GM21360 (cell line): ENCODE measurements around the gene PIK3R5.
A peak's percentile ranks its signal among the peaks of the same experiment; 100 is the strongest.

ENCODE experiments used
- ATAC-seq: cut with Tn5 transposase; IDR thresholded peaks from one replicate; pipeline ENCODE4 v1.9.1; 2021; ENCODE audit warnings: mild to moderate bottlenecking, moderate library complexity; ENCODE audit not compliant: unreplicated experiment

The PIK3R5 gene

GRCh38 chr17:8925141-8925540 lies 40.4 kb downstream of the PIK3R5 start:
- no peak for ATAC-seq

DNA sequence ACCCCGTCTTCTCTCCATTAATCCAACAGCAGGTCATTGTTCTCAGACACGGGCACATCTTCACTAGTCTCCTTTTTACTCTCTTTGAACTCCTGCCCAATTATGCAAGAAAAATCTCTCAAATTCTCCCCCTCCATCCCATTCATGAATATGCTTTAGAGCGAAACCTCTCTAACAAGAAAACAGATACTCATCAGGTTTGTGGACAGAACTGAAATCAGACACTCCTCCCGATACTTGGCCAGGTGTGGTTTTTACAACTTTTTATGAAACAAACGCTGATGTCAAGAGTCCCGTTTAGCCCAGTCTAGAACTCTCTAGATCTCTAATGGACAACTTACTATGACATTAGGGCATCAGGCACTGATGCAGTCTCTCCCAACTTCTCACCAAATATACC lies 40.9 kb downstream of the PIK3R5 start:
- peak; percentile 64 for ATAC-seq

GRCh38 chr17:8923762-8924161 lies 41.7 kb downstream of the PIK3R5 start:
- ATAC-seq = no peak

- ATAC-seq = no peak
These were observed 42.6 kb downstream of the PIK3R5 start for GRCh38 chr17:8922928-8923327.

- ATAC-seq = no peak
These were observed 43.1 kb downstream of the PIK3R5 start for GRCh38 chr17:8922451-8922850.

DNA sequence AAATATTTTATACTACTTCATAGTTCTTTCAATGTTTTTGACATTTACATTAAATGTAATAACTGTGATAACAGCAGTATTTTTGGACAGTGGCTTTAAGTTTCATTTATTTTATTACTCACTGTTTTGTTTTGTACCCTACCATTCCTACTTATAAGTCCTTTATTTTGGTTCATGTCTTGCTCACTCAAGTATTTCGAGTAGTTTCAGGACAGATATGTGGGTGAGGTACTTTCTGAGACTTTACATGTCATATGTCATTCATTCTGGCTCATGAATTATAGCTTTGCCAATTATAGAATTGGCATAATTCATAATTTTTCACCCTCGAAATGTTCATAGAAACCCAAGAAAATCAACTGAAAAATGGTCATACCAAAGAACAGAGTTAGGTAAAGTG lies 44.4 kb downstream of the PIK3R5 start:
- ATAC-seq = no peak

DNA sequence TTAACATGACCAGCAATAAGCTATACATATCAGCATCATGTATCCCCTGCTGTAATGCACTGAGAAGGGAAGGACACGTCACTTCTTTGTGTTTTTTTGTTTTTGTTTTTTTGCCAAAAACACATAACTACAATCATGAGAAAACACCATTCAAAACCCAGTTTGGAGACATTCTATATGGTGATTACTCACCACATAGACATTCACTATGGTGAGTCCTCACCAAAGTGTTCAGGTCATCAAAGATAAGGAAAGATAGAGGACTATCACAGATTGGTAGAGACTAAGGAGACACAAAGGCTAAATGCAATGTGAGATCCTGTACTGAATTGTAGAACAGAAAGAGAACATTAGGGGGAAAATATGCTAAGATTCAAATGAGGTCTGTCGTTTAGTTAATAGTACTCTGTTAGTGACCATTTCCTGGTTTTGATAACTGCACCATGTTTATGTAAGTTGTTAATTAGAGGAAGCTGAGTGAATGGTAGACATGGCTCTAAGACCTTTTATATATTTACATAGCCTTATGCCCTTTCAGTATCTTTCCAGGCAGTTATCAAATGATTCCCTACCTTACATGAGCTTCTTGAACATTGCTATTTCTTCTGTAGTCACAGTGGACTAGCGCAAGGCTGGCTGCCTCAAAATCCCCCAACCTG lies 46.6 kb downstream of the PIK3R5 start:
- no peak for ATAC-seq

- ATAC-seq = no peak
These were observed 49.0 kb downstream of the PIK3R5 start for GRCh38 chr17:8916466-8916865.

DNA sequence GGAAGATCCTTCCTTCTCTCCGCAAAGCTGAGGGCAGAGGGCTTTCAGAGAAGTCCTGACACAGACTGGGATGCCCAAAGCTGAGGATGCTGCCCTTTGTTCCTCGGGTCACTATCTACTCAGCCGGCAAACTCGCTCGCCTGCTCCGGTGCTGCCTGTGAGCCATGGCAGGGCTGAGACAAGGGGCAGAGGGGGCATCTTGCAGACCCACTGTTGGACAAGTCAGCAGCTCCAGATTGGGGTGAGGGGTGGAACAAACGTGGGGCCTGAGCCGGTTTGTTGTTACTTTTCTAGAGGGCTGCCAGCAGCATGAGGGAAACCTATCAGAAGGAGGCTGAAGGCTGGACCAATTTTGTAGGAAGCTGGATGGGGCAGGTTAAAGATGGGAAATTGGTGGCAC lies 51.0 kb downstream of the PIK3R5 start:
- no peak for ATAC-seq

DNA sequence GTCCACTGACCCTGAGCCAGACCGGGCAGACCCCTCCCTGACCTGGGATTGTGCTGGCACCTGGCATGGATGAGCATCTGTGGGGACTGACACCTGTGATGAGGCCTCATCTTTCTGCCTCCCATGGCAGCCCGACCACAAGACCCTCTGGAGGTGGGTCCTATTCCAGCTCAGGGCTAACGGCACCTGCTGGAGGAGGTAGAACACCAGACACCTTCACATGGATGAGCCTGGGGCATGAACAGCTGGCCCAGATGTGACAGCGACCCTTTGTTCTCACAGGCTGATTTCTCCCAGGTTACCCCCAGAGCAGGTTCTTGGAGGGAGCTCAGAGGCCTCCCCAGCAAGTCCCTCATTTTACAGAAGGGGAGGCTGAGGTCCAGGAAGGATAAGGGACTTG lies 51.6 kb downstream of the PIK3R5 start:
- no peak for ATAC-seq

DNA sequence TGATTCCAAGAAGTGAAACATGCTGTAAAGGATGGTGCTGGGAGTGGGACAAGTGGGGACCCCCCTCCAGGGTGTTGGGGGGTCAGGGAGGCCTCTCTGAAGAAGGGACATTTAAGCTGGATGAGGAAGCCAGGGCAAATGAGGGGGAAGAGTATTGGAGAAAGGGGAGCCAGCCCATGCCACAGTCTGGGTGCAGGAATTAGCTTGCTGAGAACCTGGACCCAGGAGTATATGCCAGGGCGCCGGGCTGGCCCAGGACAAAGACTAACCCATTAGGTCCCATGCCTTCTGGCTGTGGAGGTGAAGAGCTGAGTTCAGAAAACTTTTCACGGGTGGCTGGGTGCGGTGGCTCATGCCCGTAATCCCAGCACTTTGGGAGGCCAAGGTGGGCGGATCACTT lies 52.4 kb downstream of the PIK3R5 start:
- no peak for ATAC-seq

DNA sequence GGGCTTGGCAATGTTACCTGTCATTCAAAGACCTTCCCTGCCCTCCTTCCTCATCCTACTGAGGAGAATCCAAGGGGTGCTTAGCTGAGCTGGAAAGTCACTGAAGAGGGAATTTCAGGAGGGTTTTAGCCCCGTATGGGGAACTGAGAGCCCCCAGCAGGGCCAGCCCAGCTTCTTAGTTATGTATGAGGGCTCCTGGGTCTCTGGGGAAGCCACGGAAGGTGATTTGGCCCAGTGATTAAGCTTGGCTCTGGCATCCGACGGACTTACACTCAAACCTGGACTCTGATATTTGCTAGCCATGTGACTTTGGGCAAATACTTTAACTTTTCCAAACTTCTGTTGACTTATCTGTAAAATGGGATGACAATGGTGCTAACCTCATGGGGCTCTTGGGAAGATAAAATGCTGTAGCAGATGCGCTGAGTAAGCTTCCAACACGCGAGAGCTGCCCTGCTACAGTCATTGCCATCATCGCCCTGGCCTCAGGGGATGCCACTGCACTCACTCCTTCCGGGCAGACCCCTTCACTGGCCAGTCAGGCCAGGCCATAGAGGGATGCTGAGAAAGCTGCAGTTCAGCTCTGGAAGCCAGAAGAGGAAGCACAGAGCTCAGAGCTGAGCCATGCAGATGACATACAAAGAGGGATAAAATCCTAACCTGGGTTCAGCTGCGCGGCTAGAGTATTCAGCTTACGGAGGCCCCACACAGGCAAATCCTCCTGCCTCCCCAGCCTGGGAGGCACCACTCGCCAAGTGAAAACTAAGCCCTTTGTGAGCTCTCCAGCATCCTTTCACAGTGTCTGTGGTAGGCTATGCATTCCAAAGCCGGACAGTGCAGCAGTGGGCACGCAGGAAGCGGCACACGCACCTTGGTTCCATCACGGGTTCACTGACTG lies 53.2 kb downstream of the PIK3R5 start:
- no peak for ATAC-seq

DNA sequence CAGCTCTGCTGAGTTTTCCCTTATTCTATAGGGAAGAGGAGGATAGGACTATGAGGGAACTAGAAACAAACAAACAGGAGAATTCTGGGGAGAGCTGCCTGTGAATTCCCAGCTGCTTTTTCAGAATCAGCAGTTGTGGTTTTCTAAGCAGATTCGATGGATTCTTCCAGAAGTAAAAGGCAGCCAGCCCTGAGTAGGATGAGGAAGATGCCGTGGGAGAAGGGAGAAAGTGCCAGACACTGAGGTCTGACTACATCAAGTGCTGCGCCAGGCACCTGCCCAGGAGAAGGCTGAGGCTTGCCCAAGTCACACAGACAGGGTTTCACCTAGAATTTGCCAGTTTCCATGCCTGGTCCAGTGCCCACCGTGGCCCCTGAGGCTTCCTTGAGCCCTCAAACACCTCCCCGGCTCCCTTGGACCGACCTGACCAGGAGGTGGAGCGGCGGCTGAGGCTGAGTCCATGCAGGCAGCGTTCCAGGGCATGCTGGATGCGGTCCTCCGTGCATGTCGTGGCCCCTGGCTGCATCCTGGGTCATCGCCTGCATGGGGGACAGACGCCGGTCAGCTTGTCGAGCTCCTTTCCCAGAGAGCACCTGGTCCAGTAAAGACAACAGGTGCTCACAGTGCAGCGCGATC lies 54.4 kb downstream of the PIK3R5 start:
- no peak for ATAC-seq

GRCh38 chr17:8909586-8910270 lies 55.8 kb downstream of the PIK3R5 start:
- no peak for ATAC-seq

DNA sequence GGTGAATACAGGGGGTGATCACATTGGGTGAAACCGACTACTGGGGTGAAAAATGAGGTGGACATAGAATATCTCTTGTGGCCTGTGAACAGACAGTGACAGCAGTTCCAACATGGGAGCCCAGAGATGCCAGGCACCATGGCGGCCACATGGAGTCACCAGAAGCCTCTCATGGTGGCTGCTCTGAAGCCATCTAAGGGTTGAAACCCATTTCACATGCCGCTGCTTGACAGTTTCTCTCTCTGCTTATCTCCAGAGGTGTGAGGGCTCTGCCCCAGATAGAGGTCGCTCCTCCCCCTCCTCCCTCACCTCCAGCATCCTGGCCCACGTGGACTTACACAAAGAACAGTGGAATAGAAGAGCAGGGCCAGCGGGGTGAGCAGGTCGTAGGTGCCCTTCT lies 60.2 kb downstream of the PIK3R5 start:
- no peak for ATAC-seq

GRCh38 chr17:8904686-8905085 lies 60.8 kb downstream of the PIK3R5 start:
- no peak for ATAC-seq

DNA sequence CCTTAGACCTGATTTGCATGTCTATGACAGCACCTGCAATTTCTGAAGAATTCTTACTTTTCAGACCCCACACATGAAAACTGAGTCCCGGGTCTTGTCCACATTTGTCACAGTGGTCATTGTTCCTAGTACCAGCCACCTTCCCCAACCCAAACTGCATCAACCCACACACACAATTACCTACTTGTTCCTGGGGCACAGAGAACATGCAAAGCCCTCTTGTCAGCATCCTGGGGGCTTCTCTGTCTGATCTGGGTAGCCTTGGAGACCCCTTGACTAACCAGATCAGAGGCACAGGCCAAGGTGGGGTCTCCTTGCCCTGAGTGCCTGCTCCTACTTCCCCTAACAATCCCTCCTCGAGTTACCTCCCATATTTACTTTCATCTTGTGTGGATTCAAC lies 61.3 kb downstream of the PIK3R5 start:
- no peak for ATAC-seq

GRCh38 chr17:8900626-8901585 lies 64.6 kb downstream of the PIK3R5 start:
- no peak for ATAC-seq

DNA sequence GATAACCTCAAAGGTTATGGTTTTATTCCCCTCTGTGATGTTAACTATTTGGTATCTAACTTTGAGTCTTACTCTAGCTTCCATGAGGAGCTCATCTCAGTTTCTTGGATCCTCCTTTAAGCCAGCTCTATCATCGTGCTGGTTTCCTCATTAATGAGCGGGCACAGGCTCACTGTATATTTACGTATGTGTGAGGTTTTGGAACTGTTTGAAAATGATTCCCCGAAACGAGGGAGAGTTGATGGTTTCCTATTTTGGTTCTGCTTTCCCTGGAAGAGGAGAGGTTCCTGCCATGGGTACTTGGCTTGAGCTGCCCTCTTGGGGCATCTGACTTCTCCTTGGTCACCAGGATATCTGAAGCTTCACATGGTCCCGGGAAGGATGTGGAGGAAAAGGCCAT lies 65.3 kb downstream of the PIK3R5 start:
- no peak for ATAC-seq

- no peak for ATAC-seq
These were observed 66.9 kb downstream of the PIK3R5 start for GRCh38 chr17:8898636-8899035.
